ENCODE measurements around the gene ZNF76.
A peak's percentile ranks its signal among the peaks of the same experiment; 100 is the strongest.

DNA sequence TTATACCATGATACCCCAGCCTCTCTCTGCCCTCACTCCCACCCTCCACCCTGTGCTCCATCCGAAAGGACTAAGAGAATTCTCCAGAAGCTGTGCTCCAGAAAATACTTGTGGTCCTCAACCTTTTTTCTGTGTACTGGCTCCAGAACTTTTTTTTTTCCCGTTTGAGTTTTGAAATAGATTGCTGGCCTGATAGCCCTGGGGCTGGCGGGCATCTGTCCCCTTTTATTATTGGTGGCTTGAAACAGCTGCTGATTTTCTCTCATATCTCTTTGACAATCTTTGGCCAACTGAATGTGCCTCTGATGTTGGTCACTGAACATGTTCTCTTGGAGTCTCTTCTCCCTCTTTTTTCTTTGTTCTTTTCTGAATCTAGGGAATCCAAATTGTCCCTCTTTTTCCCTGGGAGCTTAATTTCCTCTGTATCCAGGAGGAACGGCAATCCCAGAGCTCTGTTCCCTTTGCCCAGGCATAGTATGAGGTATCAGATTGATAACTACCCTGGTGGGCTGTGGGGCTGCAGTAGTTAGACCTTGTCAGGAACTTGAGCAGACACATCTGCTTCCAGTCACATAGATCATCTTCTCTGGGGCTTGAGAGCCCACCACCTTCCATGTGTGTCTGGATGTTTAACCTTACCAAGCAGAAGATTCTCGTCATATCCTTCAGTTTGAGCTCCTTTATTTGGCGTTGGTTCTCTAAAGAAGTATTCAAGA, 84.5 kb downstream of the ZNF76 start:
- TF ChIP-seq, protein P1, sequence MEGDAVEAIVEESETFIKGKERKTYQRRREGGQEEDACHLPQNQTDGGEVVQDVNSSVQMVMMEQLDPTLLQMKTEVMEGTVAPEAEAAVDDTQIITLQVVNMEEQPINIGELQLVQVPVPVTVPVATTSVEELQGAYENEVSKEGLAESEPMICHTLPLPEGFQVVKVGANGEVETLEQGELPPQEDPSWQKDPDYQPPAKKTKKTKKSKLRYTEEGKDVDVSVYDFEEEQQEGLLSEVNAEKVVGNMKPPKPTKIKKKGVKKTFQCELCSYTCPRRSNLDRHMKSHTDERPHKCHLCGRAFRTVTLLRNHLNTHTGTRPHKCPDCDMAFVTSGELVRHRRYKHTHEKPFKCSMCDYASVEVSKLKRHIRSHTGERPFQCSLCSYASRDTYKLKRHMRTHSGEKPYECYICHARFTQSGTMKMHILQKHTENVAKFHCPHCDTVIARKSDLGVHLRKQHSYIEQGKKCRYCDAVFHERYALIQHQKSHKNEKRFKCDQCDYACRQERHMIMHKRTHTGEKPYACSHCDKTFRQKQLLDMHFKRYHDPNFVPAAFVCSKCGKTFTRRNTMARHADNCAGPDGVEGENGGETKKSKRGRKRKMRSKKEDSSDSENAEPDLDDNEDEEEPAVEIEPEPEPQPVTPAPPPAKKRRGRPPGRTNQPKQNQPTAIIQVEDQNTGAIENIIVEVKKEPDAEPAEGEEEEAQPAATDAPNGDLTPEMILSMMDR (IDR thresholded peaks at IDR 0.05; ENCODE audit: extremely low read depth in 1 of 2, insufficient read depth in 1 of 2, low read depth in 1 of 2, low read length in 2 of 2), result no peak
- no peak for TF ChIP-seq EZH2 (IDR thresholded peaks at IDR 0.05; ENCODE audit: borderline replicate concordance, low read depth, low read length, severe bottlenecking)
- TF ChIP-seq POLR2A (IDR thresholded peaks at IDR 0.05; ENCODE audit: low read depth, low read length), result no peak
- TF ChIP-seq GATA2 (IDR thresholded peaks at IDR 0.05; ENCODE audit: insufficient read depth, insufficient read length, low read depth, low read length), result peak; percentile 51
- TF ChIP-seq, protein P2, sequence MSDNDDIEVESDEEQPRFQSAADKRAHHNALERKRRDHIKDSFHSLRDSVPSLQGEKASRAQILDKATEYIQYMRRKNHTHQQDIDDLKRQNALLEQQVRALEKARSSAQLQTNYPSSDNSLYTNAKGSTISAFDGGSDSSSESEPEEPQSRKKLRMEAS (IDR thresholded peaks at IDR 0.05; ENCODE audit: insufficient read depth, insufficient read length), result no peak
- TF ChIP-seq POLR2AphosphoS5 (IDR thresholded peaks at IDR 0.05; ENCODE audit: insufficient read depth, low read depth, low read length), result no peak
- TF ChIP-seq FOS (IDR thresholded peaks at IDR 0.05; ENCODE audit: borderline replicate concordance, insufficient read depth, low read length), result no peak
- no peak for TF ChIP-seq MYC (IDR thresholded peaks at IDR 0.05; ENCODE audit: low read depth, low read length)
